SW 1271 (cell line): ENCODE data around the gene GFRA1.

Experiments used
- DNase-seq, 2 experiments: peaks; one replicate each; lab custom pipeline; 2025; lab: John Stamatoyannopoulos, UW

Gene GFRA1

GRCh38 chr10:116270771-116271592, 2.0 kb downstream of the GFRA1 start:
- no peak for DNase-seq

- no peak for DNase-seq
These were observed 2.8 kb downstream of the GFRA1 start for GRCh38 chr10:116270126-116270770.

- DNase-seq, result no peak
These were observed 3.4 kb downstream of the GFRA1 start for GRCh38 chr10:116269619-116270018.

GRCh38 chr10:116268976-116269375, 4.0 kb downstream of the GFRA1 start:
- DNase-seq, result no peak

GRCh38 chr10:116265686-116266085, 7.3 kb downstream of the GFRA1 start:
- DNase-seq, result no peak

- no peak for DNase-seq
These were observed 8.9 kb downstream of the GFRA1 start for GRCh38 chr10:116263870-116264655.

- DNase-seq, result no peak
These were observed 10.3 kb downstream of the GFRA1 start for GRCh38 chr10:116262678-116263077.

GRCh38 chr10:116260599-116260998, 12.4 kb downstream of the GFRA1 start:
- DNase-seq, result no peak

GRCh38 chr10:116259638-116260037, 13.4 kb downstream of the GFRA1 start:
- DNase-seq, result no peak

- no peak for DNase-seq
These were observed 15.2 kb downstream of the GFRA1 start for GRCh38 chr10:116257785-116258184.

GRCh38 chr10:116256752-116257259, 16.2 kb downstream of the GFRA1 start:
- no peak for DNase-seq

GRCh38 chr10:116255886-116256751, 16.9 kb downstream of the GFRA1 start:
- no peak for DNase-seq

GRCh38 chr10:116254422-116255155, 18.4 kb downstream of the GFRA1 start:
- no peak for DNase-seq

GRCh38 chr10:116253716-116254115, 19.3 kb downstream of the GFRA1 start:
- no peak for DNase-seq

- DNase-seq, result no peak
These were observed 21.2 kb downstream of the GFRA1 start for GRCh38 chr10:116251602-116252395.

- no peak for DNase-seq
These were observed 25.3 kb downstream of the GFRA1 start for GRCh38 chr10:116247691-116248090.

GRCh38 chr10:116246263-116246662, 26.7 kb downstream of the GFRA1 start:
- no peak for DNase-seq

- no peak for DNase-seq
These were observed 27.9 kb downstream of the GFRA1 start for GRCh38 chr10:116245156-116245555.

- DNase-seq, result no peak
These were observed 31.2 kb downstream of the GFRA1 start for GRCh38 chr10:116241642-116242410.
